LNCaP clone FGC (cell line): ENCODE measurements around the gene TNIK.
"Not testable (repeated sequence)": the region's sequence is repeated elsewhere in the genome, so short reads cannot be mapped to it uniquely, and the experiment has no call there.

Source experiments
- DNase-seq: peaks from one replicate; pipeline ENCODE4 v3.0.0-alpha.2; 2011; ENCODE audit warnings: low read depth
- H3K4me3 ChIP-seq: 2 replicates; pipeline ENCODE4 v1.5.1; 2011; ENCODE audit warnings: mild to moderate bottlenecking, low read depth, low read length, control low read depth
- TF ChIP-seq, protein P1 (sequence below): IDR thresholded peaks from 2 replicates; pipeline ENCODE4 v1.5.1; 2012; ENCODE audit warnings: mild to moderate bottlenecking; ENCODE audit not compliant: control insufficient read depth, insufficient read depth; ENCODE audit errors: extremely low read depth

Gene TNIK

GRCh38 chr3:171383206-171384018 lies 76.8 kb downstream of the TNIK start:
- TF ChIP-seq, protein P1, sequence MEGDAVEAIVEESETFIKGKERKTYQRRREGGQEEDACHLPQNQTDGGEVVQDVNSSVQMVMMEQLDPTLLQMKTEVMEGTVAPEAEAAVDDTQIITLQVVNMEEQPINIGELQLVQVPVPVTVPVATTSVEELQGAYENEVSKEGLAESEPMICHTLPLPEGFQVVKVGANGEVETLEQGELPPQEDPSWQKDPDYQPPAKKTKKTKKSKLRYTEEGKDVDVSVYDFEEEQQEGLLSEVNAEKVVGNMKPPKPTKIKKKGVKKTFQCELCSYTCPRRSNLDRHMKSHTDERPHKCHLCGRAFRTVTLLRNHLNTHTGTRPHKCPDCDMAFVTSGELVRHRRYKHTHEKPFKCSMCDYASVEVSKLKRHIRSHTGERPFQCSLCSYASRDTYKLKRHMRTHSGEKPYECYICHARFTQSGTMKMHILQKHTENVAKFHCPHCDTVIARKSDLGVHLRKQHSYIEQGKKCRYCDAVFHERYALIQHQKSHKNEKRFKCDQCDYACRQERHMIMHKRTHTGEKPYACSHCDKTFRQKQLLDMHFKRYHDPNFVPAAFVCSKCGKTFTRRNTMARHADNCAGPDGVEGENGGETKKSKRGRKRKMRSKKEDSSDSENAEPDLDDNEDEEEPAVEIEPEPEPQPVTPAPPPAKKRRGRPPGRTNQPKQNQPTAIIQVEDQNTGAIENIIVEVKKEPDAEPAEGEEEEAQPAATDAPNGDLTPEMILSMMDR = no peak
- no peak overlapping the region for H3K4me3 ChIP-seq
- DNase-seq = no peak

GRCh38 chr3:171382347-171382746 lies 77.9 kb downstream of the TNIK start:
- TF ChIP-seq, protein P1 = peak; percentile 20; the same call in 1 of the 2 replicates
- not testable (repeated sequence) for DNase-seq, H3K4me3 ChIP-seq

- DNase-seq = no peak
- TF ChIP-seq, protein P1 = no peak
- no peak overlapping the region for H3K4me3 ChIP-seq
Measured at GRCh38 chr3:171380711-171381425, 79.3 kb downstream of the TNIK start.

GRCh38 chr3:171379961-171380483 lies 80.2 kb downstream of the TNIK start:
- TF ChIP-seq, protein P1 = no peak
- no peak overlapping the region for H3K4me3 ChIP-seq
- DNase-seq = no peak

DNA sequence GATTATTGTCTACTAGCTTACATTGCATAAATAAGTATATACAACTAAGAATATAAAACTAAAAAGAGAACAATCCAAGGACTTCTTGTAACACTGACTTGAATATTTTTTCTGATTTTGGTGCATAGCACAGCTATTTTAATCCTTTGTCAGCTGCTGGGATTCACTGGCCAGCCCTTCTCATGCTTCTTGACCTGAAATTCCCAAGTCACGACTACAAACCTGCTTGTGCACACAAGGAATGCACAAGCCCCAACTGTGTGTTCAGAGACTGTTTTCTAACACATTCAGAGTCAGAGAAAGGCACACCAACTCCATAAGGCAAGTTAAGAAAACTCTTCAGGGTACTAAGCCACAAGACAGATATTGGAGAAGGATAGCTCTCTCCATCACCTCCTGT lies 80.9 kb downstream of the TNIK start:
- TF ChIP-seq, protein P1 = no peak
- no peak for DNase-seq
- no peak overlapping the region for H3K4me3 ChIP-seq

- no peak for DNase-seq
- TF ChIP-seq, protein P1 = no peak
Measured at GRCh38 chr3:171378586-171378985, 81.6 kb downstream of the TNIK start.

More at GRCh38 chr3:171378586-171378985, 81.6 kb downstream of the TNIK start:
- H3K4me3 ChIP-seq = no peak overlapping the region
